K562 (cell line): ENCODE data around the gene ZNF319. TPM values are rescaled to one million over a fixed set of nuclear protein-coding genes. Genes with fewer than 3 reads are reported as not detected.

ENCODE experiments used
- ARID3A ChIP-seq: IDR thresholded peaks from 2 replicates; pipeline ENCODE4 v1.6.1; 2012; ENCODE audit warnings: low read depth, low read length, improper control_type of control experiment, borderline replicate concordance
- CBX2 ChIP-seq: fragments of 200-600 bp; sonication (generic); IDR thresholded peaks from one replicate; pipeline ENCODE4 v1.6.1; 2012; ENCODE audit warnings: mild to moderate bottlenecking, low read length, inconsistent platforms; ENCODE audit not compliant: insufficient read depth, poor library complexity, severe bottlenecking
- CEBPG ChIP-seq, 3 experiments: fragments of 200-800 bp in 1 of 3; sonication (Bioruptor generic) in 1 of 3; sonication (generic) in 1 of 3; formaldehyde crosslinking in 1 of 3; IDR thresholded peaks in 2 of 3; conservative IDR thresholded peaks in 1 of 3; 2 replicates each; pipeline versions ENCODE4 v1.6.1 to v1.8.0; 2016 to 2022; ENCODE audit warnings: missing compliant biosample characterization in 2 of 3, missing genetic modification characterization in 2 of 3, mild to moderate bottlenecking in 1 of 3, missing genetic modification reagents in 1 of 3
- DIDO1 ChIP-seq: fragments of 450-650 bp; IDR thresholded peaks from 2 replicates; pipeline ENCODE4 v1.6.1; 2016; ENCODE audit warnings: low read depth, missing biosample characterization, missing genetic modification characterization
- ETV6 ChIP-seq, 3 experiments: fragments of 150-350 bp in 1 of 3; sonication (generic) in 1 of 3; formaldehyde crosslinking in 1 of 3; IDR thresholded peaks; 2 replicates each; pipeline versions ENCODE4 v1.6.1 to v1.8.0; 2014 to 2022; ENCODE audit warnings: borderline replicate concordance in 2 of 3, low read depth in 2 of 3, antibody characterized with exemption in 1 of 3, low read length in 1 of 3, mild to moderate bottlenecking in 1 of 3, missing genetic modification reagents in 1 of 3
- SMARCC2 ChIP-seq: fragments of 450-650 bp; IDR thresholded peaks from 2 replicates; pipeline ENCODE4 v1.6.1; 2017; ENCODE audit warnings: antibody characterized with exemption, moderate library complexity, mild to moderate bottlenecking, low read depth
- SUPT5H ChIP-seq: fragments of 450-650 bp; IDR thresholded peaks from 2 replicates; pipeline ENCODE4 v1.6.1; 2016
- TCFL5 ChIP-seq: fragments of 250-450 bp; sonication (Bioruptor Pico); conservative IDR thresholded peaks from 2 replicates; pipeline ENCODE4 v1.6.1; 2021; ENCODE audit warnings: mild to moderate bottlenecking, moderate library complexity, matching md5 sums
- TEAD1 ChIP-seq, 2 experiments: fragments of 450-650 bp in 1 of 2; sonication (generic) in 1 of 2; formaldehyde crosslinking; IDR thresholded peaks; 2 replicates each; pipeline versions ENCODE4 v1.4.0 to v1.8.0; 2020 to 2022; ENCODE audit warnings: mild to moderate bottlenecking in 2 of 2, missing genetic modification reagents in 1 of 2
- ZNF76 ChIP-seq: fragments of 250-450 bp; sonication (Bioruptor Pico); IDR thresholded peaks from 2 replicates; pipeline ENCODE4 v1.4.0; 2020; ENCODE audit warnings: mild to moderate bottlenecking, moderate library complexity, borderline replicate concordance
- ZNF764 ChIP-seq: fragments of 250-450 bp; sonication (Bioruptor Pico); IDR thresholded peaks from 2 replicates; pipeline ENCODE4 v1.4.0; 2020; ENCODE audit warnings: low read depth, mild to moderate bottlenecking, moderate library complexity
- ZNF785 ChIP-seq: fragments of 250-450 bp; sonication (Bioruptor Pico); IDR thresholded peaks from 2 replicates; pipeline ENCODE4 v1.4.0; 2020; ENCODE audit warnings: mild to moderate bottlenecking
- ZSCAN32 ChIP-seq: fragments of 450-650 bp; formaldehyde crosslinking; IDR thresholded peaks from 2 replicates; pipeline ENCODE4 v1.4.0; 2020; ENCODE audit warnings: mild to moderate bottlenecking, moderate library complexity
- polyA plus RNA-seq, 8 experiments: library from polyadenylated mRNA; depleted of rRNA in 4 of 8; stranded (reverse) in 5 of 8; unstranded in 3 of 8; fragments of >200 nt; fragmentation: Nextera tagmentation in 2 of 8; fragmentation: Illumina TruSeq in 1 of 8; extraction: Ambion mirVana in 2 of 8; extraction: Trizol in 1 of 8; gene quantifications; 2 replicates each; pipeline versions ENCODE4 v1.2.1 to v1.2.3, GENCODE V29; 2011 to 2014; ENCODE audit warnings: inconsistent platforms in 1 of 8, missing spikeins in 1 of 8
- total RNA-seq, 7 experiments: library from RNA; depleted of rRNA in 6 of 7; stranded (reverse); fragments of >200 nt in 6 of 7; fragmentation: Illumina TruSeq in 2 of 7; extraction: Trizol in 2 of 7; gene quantifications; 2 replicates each; pipeline versions ENCODE4 v1.2.1 to v1.2.3, GENCODE V29; 2011 to 2021; ENCODE audit warnings: low replicate concordance in 1 of 7
- TF ChIP-seq, protein P1 (sequence below): fragments of 450-650 bp; IDR thresholded peaks from 2 replicates; pipeline ENCODE4 v1.6.1; 2016; ENCODE audit warnings: mild to moderate bottlenecking
- TF ChIP-seq, protein P2 (sequence below): sonication (generic); formaldehyde crosslinking; IDR thresholded peaks from 2 replicates; pipeline ENCODE4 v1.8.0; 2022; ENCODE audit warnings: missing genetic modification reagents, mild to moderate bottlenecking, borderline replicate concordance
- TF ChIP-seq, protein P3 (sequence below), 3 experiments: fragments of 200-800 bp in 1 of 3; fragments of 250-450 bp in 1 of 3; fragments of 450-650 bp in 1 of 3; sonication (Bioruptor Pico) in 1 of 3; sonication (Bioruptor generic) in 1 of 3; formaldehyde crosslinking in 1 of 3; IDR thresholded peaks; 2 replicates each; pipeline versions ENCODE4 v1.6.1 to v1.8.0; 2016 to 2022; ENCODE audit warnings: mild to moderate bottlenecking in 2 of 3, missing genetic modification characterization in 2 of 3, missing compliant biosample characterization in 1 of 3, moderate library complexity in 1 of 3

ZNF319 gene
- total and polyA plus RNA-seq, 9 of the 15 experiments (the other 6 are each of a cell fraction or from before 2014, with no cell fraction given): 0.20 to 5.7 (median 1.4) TPM

DNA sequence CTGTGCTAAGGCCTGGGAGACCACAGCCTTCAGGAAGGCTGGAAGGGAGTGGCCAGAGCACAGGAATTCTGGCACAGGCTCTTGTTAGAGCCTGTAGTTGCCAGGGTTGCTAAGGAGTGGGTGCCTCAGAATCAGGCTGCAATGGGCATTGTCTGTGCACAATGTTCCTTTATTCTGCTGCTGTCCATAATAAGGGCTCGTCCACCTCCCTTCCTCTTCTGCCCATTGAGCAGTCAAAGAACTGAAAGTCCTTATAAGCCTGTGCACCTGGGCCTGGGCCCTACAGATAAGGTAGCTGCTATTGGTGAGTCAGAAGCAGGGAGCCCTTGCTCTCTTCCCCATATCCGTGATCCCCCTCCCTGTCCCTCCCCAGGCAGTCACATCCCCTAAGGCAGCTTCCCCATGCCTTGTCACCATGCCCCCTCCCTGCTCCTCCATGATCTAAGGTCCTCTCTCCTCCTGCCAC, 24.1 kb downstream of the ZNF319 start (continued):
- TF ChIP-seq, protein P1, sequence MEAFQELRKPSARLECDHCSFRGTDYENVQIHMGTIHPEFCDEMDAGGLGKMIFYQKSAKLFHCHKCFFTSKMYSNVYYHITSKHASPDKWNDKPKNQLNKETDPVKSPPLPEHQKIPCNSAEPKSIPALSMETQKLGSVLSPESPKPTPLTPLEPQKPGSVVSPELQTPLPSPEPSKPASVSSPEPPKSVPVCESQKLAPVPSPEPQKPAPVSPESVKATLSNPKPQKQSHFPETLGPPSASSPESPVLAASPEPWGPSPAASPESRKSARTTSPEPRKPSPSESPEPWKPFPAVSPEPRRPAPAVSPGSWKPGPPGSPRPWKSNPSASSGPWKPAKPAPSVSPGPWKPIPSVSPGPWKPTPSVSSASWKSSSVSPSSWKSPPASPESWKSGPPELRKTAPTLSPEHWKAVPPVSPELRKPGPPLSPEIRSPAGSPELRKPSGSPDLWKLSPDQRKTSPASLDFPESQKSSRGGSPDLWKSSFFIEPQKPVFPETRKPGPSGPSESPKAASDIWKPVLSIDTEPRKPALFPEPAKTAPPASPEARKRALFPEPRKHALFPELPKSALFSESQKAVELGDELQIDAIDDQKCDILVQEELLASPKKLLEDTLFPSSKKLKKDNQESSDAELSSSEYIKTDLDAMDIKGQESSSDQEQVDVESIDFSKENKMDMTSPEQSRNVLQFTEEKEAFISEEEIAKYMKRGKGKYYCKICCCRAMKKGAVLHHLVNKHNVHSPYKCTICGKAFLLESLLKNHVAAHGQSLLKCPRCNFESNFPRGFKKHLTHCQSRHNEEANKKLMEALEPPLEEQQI: no peak; the same call in 1 of the 2 replicates
- TF ChIP-seq ZSCAN32 (CRISPR knock-in tag) (no peak), ZNF76 (no peak), SUPT5H (0 out of 2 replicates have a peak, but pooled peaks have one; percentile 39), TCFL5 (CRISPR knock-in tag) (no peak), TEAD1 (CRISPR knock-in tag; IDR thresholded peaks at IDR 0.05) (no peak), CEBPG (CRISPR knock-in tag; IDR thresholded peaks at IDR 0.05) (no peak), CEBPG (tag; conservative IDR thresholded peaks at IDR 0.05 in 1 of 2, IDR thresholded peaks at IDR 0.05 in 1 of 2) (no peak), SMARCC2 (peak; percentile 95), DIDO1 (tag) (no peak), ZNF785 (CRISPR knock-in tag) (no peak), ARID3A (no peak), ZNF764 (CRISPR knock-in tag) (no peak), ETV6 (IDR thresholded peaks at IDR 0.05; ENCODE audit: borderline replicate concordance in 1 of 2, low read depth in 2 of 2, low read length in 1 of 2) (no peak), ETV6 (CRISPR knock-in tag; IDR thresholded peaks at IDR 0.05; ENCODE audit: borderline replicate concordance) (no peak), CBX2 (no peak)
- TF ChIP-seq, protein P2, sequence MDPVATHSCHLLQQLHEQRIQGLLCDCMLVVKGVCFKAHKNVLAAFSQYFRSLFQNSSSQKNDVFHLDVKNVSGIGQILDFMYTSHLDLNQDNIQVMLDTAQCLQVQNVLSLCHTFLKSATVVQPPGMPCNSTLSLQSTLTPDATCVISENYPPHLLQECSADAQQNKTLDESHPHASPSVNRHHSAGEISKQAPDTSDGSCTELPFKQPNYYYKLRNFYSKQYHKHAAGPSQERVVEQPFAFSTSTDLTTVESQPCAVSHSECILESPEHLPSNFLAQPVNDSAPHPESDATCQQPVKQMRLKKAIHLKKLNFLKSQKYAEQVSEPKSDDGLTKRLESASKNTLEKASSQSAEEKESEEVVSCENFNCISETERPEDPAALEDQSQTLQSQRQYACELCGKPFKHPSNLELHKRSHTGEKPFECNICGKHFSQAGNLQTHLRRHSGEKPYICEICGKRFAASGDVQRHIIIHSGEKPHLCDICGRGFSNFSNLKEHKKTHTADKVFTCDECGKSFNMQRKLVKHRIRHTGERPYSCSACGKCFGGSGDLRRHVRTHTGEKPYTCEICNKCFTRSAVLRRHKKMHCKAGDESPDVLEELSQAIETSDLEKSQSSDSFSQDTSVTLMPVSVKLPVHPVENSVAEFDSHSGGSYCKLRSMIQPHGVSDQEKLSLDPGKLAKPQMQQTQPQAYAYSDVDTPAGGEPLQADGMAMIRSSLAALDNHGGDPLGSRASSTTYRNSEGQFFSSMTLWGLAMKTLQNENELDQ (CRISPR knock-in tag): no peak
- TF ChIP-seq, protein P3, sequence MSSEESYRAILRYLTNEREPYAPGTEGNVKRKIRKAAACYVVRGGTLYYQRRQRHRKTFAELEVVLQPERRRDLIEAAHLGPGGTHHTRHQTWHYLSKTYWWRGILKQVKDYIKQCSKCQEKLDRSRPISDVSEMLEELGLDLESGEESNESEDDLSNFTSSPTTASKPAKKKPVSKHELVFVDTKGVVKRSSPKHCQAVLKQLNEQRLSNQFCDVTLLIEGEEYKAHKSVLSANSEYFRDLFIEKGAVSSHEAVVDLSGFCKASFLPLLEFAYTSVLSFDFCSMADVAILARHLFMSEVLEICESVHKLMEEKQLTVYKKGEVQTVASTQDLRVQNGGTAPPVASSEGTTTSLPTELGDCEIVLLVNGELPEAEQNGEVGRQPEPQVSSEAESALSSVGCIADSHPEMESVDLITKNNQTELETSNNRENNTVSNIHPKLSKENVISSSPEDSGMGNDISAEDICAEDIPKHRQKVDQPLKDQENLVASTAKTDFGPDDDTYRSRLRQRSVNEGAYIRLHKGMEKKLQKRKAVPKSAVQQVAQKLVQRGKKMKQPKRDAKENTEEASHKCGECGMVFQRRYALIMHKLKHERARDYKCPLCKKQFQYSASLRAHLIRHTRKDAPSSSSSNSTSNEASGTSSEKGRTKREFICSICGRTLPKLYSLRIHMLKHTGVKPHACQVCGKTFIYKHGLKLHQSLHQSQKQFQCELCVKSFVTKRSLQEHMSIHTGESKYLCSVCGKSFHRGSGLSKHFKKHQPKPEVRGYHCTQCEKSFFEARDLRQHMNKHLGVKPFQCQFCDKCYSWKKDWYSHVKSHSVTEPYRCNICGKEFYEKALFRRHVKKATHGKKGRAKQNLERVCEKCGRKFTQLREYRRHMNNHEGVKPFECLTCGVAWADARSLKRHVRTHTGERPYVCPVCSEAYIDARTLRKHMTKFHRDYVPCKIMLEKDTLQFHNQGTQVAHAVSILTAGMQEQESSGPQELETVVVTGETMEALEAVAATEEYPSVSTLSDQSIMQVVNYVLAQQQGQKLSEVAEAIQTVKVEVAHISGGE (CRISPR knock-in tag; IDR thresholded peaks at IDR 0.05): no peak
